ENCODE data around the gene ZNF213.

ZNF213 gene

GRCh38 chr16:3183445-3184139 lies 48.8 kb downstream of the ZNF213 start:
- Mint-ChIP-seq H3K4me1 (peaks cover 31% of the 10 kb centered on the region), H3K27me3 (peaks cover 57% of the 10 kb centered on the region), H3K4me3 (peak overlapping the region; percentile 82), H3K27ac (peak overlapping the region; percentile 87), H3K9me3 (no peaks in the 10 kb centered on the region), H3K36me3 (peaks cover 6% of the 10 kb centered on the region)

- Mint-ChIP-seq H3K4me3 (no peak overlapping the region), H3K36me3 (peaks cover 7% of the 10 kb centered on the region), H3K27ac (peak overlapping the region; percentile 37), H3K9me3 (no peaks in the 10 kb centered on the region), H3K27me3 (peaks cover 58% of the 10 kb centered on the region), H3K4me1 (peaks cover 46% of the 10 kb centered on the region)
These were observed 52.3 kb downstream of the ZNF213 start for GRCh38 chr16:3186946-3187690.

GRCh38 chr16:3187798-3188674 lies 53.2 kb downstream of the ZNF213 start, which contains the start of gene OR1F1:
Gene OR1F1 (plus strand): TSS chr16:3188204.
- peaks cover 5% of the 10 kb centered on the region for H3K36me3 Mint-ChIP-seq
- H3K27me3 Mint-ChIP-seq: peaks cover 54% of the 10 kb centered on the region
- no peaks in the 10 kb centered on the region for H3K9me3 Mint-ChIP-seq
- H3K4me1 Mint-ChIP-seq: peaks cover 40% of the 10 kb centered on the region
- peak within 1 kb of the TSS; percentile 94 for H3K27ac Mint-ChIP-seq
- peak within 1 kb of the TSS; percentile 80 for H3K4me3 Mint-ChIP-seq

GRCh38 chr16:3188675-3188924 lies 53.8 kb downstream of the ZNF213 start:
- Mint-ChIP-seq H3K4me1 (peaks cover 35% of the 10 kb centered on the region), H3K9me3 (no peaks in the 10 kb centered on the region), H3K27ac (no peak overlapping the region), H3K4me3 (peak overlapping the region; percentile 79), H3K27me3 (peaks cover 49% of the 10 kb centered on the region), H3K36me3 (peaks cover 5% of the 10 kb centered on the region)

GRCh38 chr16:3188925-3189825 lies 54.3 kb downstream of the ZNF213 start:
- peaks cover 31% of the 10 kb centered on the region for H3K4me1 Mint-ChIP-seq

GRCh38 chr16:3189869-3190268 lies 55.0 kb downstream of the ZNF213 start:
- H3K36me3 Mint-ChIP-seq: peaks cover 3% of the 10 kb centered on the region
- peaks cover 53% of the 10 kb centered on the region for H3K27me3 Mint-ChIP-seq
- no peaks in the 10 kb centered on the region for H3K9me3 Mint-ChIP-seq
- peak overlapping the region; percentile 79 for H3K4me3 Mint-ChIP-seq
- peak overlapping the region; percentile 93 for H3K27ac Mint-ChIP-seq
- H3K4me1 Mint-ChIP-seq: peaks cover 33% of the 10 kb centered on the region

More at GRCh38 chr16:3188925-3189825, 54.3 kb downstream of the ZNF213 start:
- peaks cover 48% of the 10 kb centered on the region for H3K27me3 Mint-ChIP-seq
- no peaks in the 10 kb centered on the region for H3K9me3 Mint-ChIP-seq
- peak overlapping the region; percentile 79 for H3K4me3 Mint-ChIP-seq
- peak overlapping the region; percentile 94 for H3K27ac Mint-ChIP-seq
- H3K36me3 Mint-ChIP-seq: peaks cover 3% of the 10 kb centered on the region

GRCh38 chr16:3190949-3191353 lies 56.1 kb downstream of the ZNF213 start:
- H3K27ac Mint-ChIP-seq: peak overlapping the region; percentile 59
- peaks cover 51% of the 10 kb centered on the region for H3K27me3 Mint-ChIP-seq
- H3K9me3 Mint-ChIP-seq: no peaks in the 10 kb centered on the region
- peaks cover 3% of the 10 kb centered on the region for H3K36me3 Mint-ChIP-seq
- peak overlapping the region; percentile 66 for H3K4me3 Mint-ChIP-seq
- peaks cover 33% of the 10 kb centered on the region for H3K4me1 Mint-ChIP-seq

Data from activated naive CD4-positive, alpha-beta T cell treated with anti-CD3 and anti-CD28 coated beads, Interleukin-2, amount 50 U/mL, for 24 hours (primary cell).